IMR-90 (cell line): ENCODE data around the gene NTSR2.

Experiments
- FOS ChIP-seq: fragments of 150-350 bp; IDR thresholded peaks from 2 replicates; pipeline ENCODE4 v1.6.1; 2016; ENCODE audit warnings: low read depth, low read length
- POLR2A ChIP-seq: IDR thresholded peaks from 2 replicates; pipeline ENCODE4 v1.6.1; 2012; ENCODE audit warnings: mild to moderate bottlenecking, low read depth, low read length
- TF ChIP-seq, protein P1 (sequence below): conservative IDR thresholded peaks from 2 replicates; pipeline ENCODE4 v1.5.1; 2012; ENCODE audit warnings: mild to moderate bottlenecking, low read depth, low read length, improper control_type of control experiment

DNA sequence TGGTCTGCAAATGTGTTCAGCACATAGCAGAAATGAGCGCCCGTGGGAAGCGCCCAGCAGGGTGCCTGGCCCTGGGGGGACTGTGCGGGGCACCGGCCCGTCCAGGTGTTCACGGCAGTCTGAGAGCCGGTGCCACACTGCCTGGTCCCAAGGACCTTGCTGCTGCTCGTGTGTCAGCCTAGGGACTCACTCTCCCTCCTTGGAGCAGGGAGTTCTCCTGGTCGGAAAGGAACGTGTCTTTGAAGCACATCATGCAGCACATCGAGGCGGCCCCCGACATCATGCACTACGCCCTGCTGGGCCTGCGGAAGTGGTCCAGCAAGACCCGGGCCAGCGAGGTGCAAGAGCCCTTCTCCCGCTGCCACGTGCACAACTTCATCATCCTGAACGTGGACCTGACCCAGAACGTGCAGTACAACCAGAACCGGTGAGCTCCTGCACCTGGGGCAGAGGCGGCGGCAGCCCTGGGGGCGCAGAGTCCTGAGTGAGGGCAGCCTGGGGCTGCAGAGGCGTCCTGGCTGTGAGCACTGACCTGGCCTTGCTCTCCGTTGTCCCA lies 36.0 kb downstream of the NTSR2 start:
- TF ChIP-seq, protein P1, sequence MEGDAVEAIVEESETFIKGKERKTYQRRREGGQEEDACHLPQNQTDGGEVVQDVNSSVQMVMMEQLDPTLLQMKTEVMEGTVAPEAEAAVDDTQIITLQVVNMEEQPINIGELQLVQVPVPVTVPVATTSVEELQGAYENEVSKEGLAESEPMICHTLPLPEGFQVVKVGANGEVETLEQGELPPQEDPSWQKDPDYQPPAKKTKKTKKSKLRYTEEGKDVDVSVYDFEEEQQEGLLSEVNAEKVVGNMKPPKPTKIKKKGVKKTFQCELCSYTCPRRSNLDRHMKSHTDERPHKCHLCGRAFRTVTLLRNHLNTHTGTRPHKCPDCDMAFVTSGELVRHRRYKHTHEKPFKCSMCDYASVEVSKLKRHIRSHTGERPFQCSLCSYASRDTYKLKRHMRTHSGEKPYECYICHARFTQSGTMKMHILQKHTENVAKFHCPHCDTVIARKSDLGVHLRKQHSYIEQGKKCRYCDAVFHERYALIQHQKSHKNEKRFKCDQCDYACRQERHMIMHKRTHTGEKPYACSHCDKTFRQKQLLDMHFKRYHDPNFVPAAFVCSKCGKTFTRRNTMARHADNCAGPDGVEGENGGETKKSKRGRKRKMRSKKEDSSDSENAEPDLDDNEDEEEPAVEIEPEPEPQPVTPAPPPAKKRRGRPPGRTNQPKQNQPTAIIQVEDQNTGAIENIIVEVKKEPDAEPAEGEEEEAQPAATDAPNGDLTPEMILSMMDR: no peak
- no peak for TF ChIP-seq POLR2A
- no peak for TF ChIP-seq FOS
